PC-3 (cell line): ENCODE results near the gene SSR2. TPM values are rescaled to one million over a fixed set of nuclear protein-coding genes. Genes with fewer than 3 reads are reported as not detected.

ENCODE experiments used
- ATAC-seq: fragments of 200-7000 bp; cut with Tn5 transposase; 2 replicates; pipeline ENCODE4 v1.9.1; 2020; ENCODE audit warnings: mild to moderate bottlenecking, moderate library complexity
- BruUV-seq: library from RNA; stranded (reverse); fragments of 400-500 nt; replicated peaks from 2 replicates; lab custom pipeline; 2021; lab: Mats Ljungman, UMichigan
- CTCF ChIA-PET: fragments of 300-600 bp; sonication (Branson Sonifier 250); formaldehyde crosslinking; loops from one replicate; lab custom pipeline; 2022; ENCODE audit warnings: antibody characterized with exemption; lab: Charles Lee
- POLR2A ChIA-PET: fragments of 300-600 bp; sonication (Branson Sonifier 250); formaldehyde crosslinking; loops from one replicate; lab custom pipeline; 2022; ENCODE audit warnings: antibody characterized with exemption; ENCODE audit not compliant: unreplicated experiment; lab: Charles Lee
- DNase-seq: peaks from one replicate; pipeline ENCODE4 v3.0.0-alpha.2; 2015
- H2AFZ ChIP-seq: fragments of 300-600 bp; sonication (generic); 2 replicates; pipeline ENCODE4 v1.6.0; 2016; ENCODE audit warnings: antibody characterized with exemption, low read length
- H3F3A ChIP-seq: fragments of 300-600 bp; sonication (generic); one replicate; pipeline ENCODE4 v1.6.0; 2017; ENCODE audit warnings: antibody characterized with exemption, low read length, control low read depth, mild to moderate bottlenecking; ENCODE audit not compliant: unreplicated experiment
- H3K27ac ChIP-seq: fragments of 300-600 bp; sonication (generic); 2 replicates; pipeline ENCODE4 v1.5.1; 2016; ENCODE audit warnings: mild to moderate bottlenecking, low read length
- H3K27me3 ChIP-seq: fragments of 300-600 bp; sonication (generic); 2 replicates; pipeline ENCODE4 v1.6.1; 2016; ENCODE audit warnings: low read length, mixed read lengths
- H3K36me3 ChIP-seq: fragments of 300-600 bp; sonication (generic); 2 replicates; pipeline ENCODE4 v1.6.1; 2016; ENCODE audit warnings: low read depth, mixed run types, low read length, mixed read lengths
- H3K4me1 ChIP-seq: fragments of 300-600 bp; sonication (generic); 2 replicates; pipeline ENCODE4 v1.5.1; 2016; ENCODE audit warnings: low read length; ENCODE audit not compliant: insufficient read depth
- H3K4me2 ChIP-seq: fragments of 300-600 bp; sonication (generic); 2 replicates; pipeline ENCODE4 v1.6.0; 2016; ENCODE audit warnings: low read length
- H3K4me3 ChIP-seq: fragments of 300-600 bp; sonication (generic); 2 replicates; pipeline ENCODE4 v1.5.1; 2016; ENCODE audit warnings: mild to moderate bottlenecking, low read length, mixed read lengths
- H3K79me2 ChIP-seq: fragments of 300-600 bp; sonication (generic); 2 replicates; pipeline ENCODE4 v1.6.1; 2017; ENCODE audit warnings: low read length, mixed read lengths
- H3K9ac ChIP-seq: fragments of 300-600 bp; sonication (generic); 2 replicates; pipeline ENCODE4 v1.6.0; 2016; ENCODE audit warnings: mild to moderate bottlenecking, low read length
- H3K9me2 ChIP-seq: fragments of 300-600 bp; sonication (generic); replicated peaks from 2 replicates; pipeline ENCODE4 v1.6.1; 2016; ENCODE audit warnings: mixed run types, low read length, mixed read lengths
- H3K9me3 ChIP-seq: fragments of 300-600 bp; sonication (generic); 2 replicates; pipeline ENCODE4 v1.6.1; 2016; ENCODE audit warnings: low read length, mixed read lengths
- H4K20me1 ChIP-seq: fragments of 300-600 bp; sonication (generic); 2 replicates; pipeline ENCODE4 v1.6.1; 2016; ENCODE audit warnings: low read length, mixed read lengths
- EZH2 ChIP-seq: fragments of 300-600 bp; sonication (generic); IDR thresholded peaks from one replicate; pipeline ENCODE4 v1.6.1; 2017; ENCODE audit warnings: antibody characterized with exemption, mild to moderate bottlenecking, low read length; ENCODE audit not compliant: unreplicated experiment
- EZH2phosphoT487 ChIP-seq: fragments of 300-600 bp; sonication (generic); IDR thresholded peaks from 2 replicates; pipeline ENCODE4 v1.6.1; 2018; ENCODE audit warnings: mild to moderate bottlenecking, antibody characterized with exemption, low read length, borderline replicate concordance
- intact Hi-C: fragments of 100-400 bp; cut with micrococcal nuclease; formaldehyde crosslinking; loops from 2 replicates; pipeline ENCODE4 v1.9.0; 2023
- total RNA-seq: library from RNA; depleted of rRNA; stranded (reverse); fragments of >200 nt; gene quantifications from 2 replicates; pipeline ENCODE4 v1.2.3, GENCODE V29; 2014
- TF ChIP-seq, protein P1 (sequence below): fragments of 300-600 bp; sonication (generic); conservative IDR thresholded peaks from 2 replicates; pipeline ENCODE4 v1.5.1; 2017; ENCODE audit warnings: antibody characterized with exemption, low read depth, mild to moderate bottlenecking, low read length

SSR2 gene
- total RNA-seq, 1 experiment from 2014 or later = 293 TPM

- no peak for DNase-seq
- intact Hi-C loops = loop anchor here (5.0 kb wide), 1 partner anchor 63 kb away; no protein-coding TSS in a partner anchor
- H3K4me3 ChIP-seq = no peak overlapping the region
- peaks cover 4% of the 10 kb centered on the region for H3K36me3 ChIP-seq
- H3K9me2 ChIP-seq = no peaks in the 10 kb centered on the region
- BruUV-seq = no TSS peak
- H4K20me1 ChIP-seq = no peaks in the 10 kb centered on the region
- H3K9me3 ChIP-seq = no peaks in the 10 kb centered on the region
- peak overlapping the region; percentile 68; the same call in 1 of the 2 replicates for H2AFZ ChIP-seq
- peaks cover 10% of the 10 kb centered on the region for H3F3A ChIP-seq
- POLR2A ChIA-PET = interaction anchor here (0.6 kb wide), 1 partner anchor 12 kb away, joined by 3 read pairs; no protein-coding TSS in a partner anchor
- no peak; the same call in 1 of the 2 replicates for ATAC-seq
- peak overlapping the region; percentile 65 for H3K4me2 ChIP-seq
- 0 out of 2 replicates have a peak overlapping the region, but pooled peaks have one; percentile 0 for H3K27ac ChIP-seq
- H3K79me2 ChIP-seq = no peaks in the 10 kb centered on the region
- H3K4me1 ChIP-seq = peaks cover 16% of the 10 kb centered on the region
- TF ChIP-seq EZH2 (no peak), EZH2phosphoT487 (no peak)
- TF ChIP-seq, protein P1, sequence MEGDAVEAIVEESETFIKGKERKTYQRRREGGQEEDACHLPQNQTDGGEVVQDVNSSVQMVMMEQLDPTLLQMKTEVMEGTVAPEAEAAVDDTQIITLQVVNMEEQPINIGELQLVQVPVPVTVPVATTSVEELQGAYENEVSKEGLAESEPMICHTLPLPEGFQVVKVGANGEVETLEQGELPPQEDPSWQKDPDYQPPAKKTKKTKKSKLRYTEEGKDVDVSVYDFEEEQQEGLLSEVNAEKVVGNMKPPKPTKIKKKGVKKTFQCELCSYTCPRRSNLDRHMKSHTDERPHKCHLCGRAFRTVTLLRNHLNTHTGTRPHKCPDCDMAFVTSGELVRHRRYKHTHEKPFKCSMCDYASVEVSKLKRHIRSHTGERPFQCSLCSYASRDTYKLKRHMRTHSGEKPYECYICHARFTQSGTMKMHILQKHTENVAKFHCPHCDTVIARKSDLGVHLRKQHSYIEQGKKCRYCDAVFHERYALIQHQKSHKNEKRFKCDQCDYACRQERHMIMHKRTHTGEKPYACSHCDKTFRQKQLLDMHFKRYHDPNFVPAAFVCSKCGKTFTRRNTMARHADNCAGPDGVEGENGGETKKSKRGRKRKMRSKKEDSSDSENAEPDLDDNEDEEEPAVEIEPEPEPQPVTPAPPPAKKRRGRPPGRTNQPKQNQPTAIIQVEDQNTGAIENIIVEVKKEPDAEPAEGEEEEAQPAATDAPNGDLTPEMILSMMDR = no peak
- no peaks in the 10 kb centered on the region for H3K27me3 ChIP-seq
- CTCF ChIA-PET = interaction anchor here (0.6 to 1.7 kb wide), 2 partner anchors 62 to 160 kb away, joined by 3 to 14 read pairs; no protein-coding TSS in a partner anchor
- H3K9ac ChIP-seq = no peak overlapping the region
These were observed 16.9 kb downstream of the SSR2 start for GRCh38 chr1:156003923-156004188.

DNA sequence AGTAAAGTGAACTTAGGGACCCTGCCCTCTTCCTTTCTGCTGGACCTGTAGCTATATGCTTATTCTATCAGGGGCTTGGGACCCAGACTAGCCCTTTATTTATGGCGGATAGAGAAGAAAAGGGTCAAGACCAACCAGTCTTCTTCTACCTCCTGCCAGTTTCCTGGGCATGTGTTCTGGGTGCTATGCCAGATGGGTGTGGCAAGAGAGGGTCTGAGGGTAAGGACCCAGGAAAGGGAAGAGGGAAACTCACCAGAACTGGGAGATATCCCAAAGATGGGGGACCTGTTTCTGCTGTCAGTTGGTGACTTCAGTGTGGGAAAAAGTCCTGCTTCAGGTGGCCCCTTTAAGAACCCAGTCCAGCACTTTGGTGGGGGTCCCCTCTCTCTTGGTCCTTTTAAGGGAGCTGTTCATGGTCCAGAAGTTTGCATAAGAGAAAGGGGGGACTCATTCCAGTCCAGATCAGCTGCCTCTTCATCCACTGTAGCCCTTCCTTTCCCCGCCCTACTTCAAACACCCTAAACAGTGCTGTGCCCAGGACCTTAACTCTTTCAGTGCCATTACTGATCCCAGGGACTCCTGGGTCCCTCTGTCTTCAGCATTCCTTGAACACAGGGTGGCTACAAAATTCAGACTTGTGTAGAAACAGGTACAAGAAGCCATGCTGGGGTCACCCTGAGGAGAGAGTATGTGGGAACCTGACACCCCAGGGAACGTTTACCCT lies 18.4 kb downstream of the SSR2 start:
- H3K4me3 ChIP-seq = no peak overlapping the region
- CTCF ChIA-PET = no interaction called here
- H4K20me1 ChIP-seq = no peaks in the 10 kb centered on the region
- no peak overlapping the region for H3K4me2 ChIP-seq
- no peak overlapping the region for H3K9ac ChIP-seq
- no peaks in the 10 kb centered on the region for H3K36me3 ChIP-seq
- peaks cover 6% of the 10 kb centered on the region for H3F3A ChIP-seq
- no peak overlapping the region for H3K27ac ChIP-seq
- peaks cover 16% of the 10 kb centered on the region for H3K4me1 ChIP-seq
- H2AFZ ChIP-seq = no peak overlapping the region
- POLR2A ChIA-PET = no interaction called here
- DNase-seq (no peak), ATAC-seq (no peak)
- H3K9me2 ChIP-seq = no peaks in the 10 kb centered on the region
- TF ChIP-seq EZH2 = no peak
- no peak for TF ChIP-seq EZH2phosphoT487
- TF ChIP-seq, protein P1 = no peak
- intact Hi-C loops = loop anchor here (5.0 kb wide), 1 partner anchor 65 kb away; no protein-coding TSS in a partner anchor
- H3K9me3 ChIP-seq = no peaks in the 10 kb centered on the region
- BruUV-seq = no TSS peak
- no peaks in the 10 kb centered on the region for H3K79me2 ChIP-seq
- no peaks in the 10 kb centered on the region for H3K27me3 ChIP-seq
